ENCODE data around the gene MAPK1. TPM values are rescaled to one million over a fixed set of nuclear protein-coding genes. Genes with fewer than 3 reads are reported as not detected.

MAPK1 gene
- total RNA-seq, 4 donors from 2014 or later: 45.3 to 122 (median 75.2) TPM

- H3K36me3 ChIP-seq: no peaks in the 10 kb centered on the region
- no peaks in the 10 kb centered on the region for H3K9me3 ChIP-seq
- no peaks in the 10 kb centered on the region for H3K4me1 ChIP-seq
- H3K27ac ChIP-seq: no peak overlapping the region
- H3K27me3 ChIP-seq: no peaks in the 10 kb centered on the region
- no peak for DNase-seq
- H3K4me3 ChIP-seq: no peak overlapping the region
- intact Hi-C loops (cut with DNase I; ENCODE audit: low total_unique reads): no loop called here
- no peak for TF ChIP-seq POLR2A (IDR thresholded peaks at IDR 0.05)
- no peak for TF ChIP-seq CTCF (IDR thresholded peaks at IDR 0.05)
Observed at GRCh38 chr22:21758091-21758864, 109.2 kb downstream of the MAPK1 start.

GRCh38 chr22:21755851-21756284, 111.6 kb downstream of the MAPK1 start:
- no peaks in the 10 kb centered on the region for H3K36me3 ChIP-seq
- no peaks in the 10 kb centered on the region for H3K4me1 ChIP-seq
- no peaks in the 10 kb centered on the region for H3K27me3 ChIP-seq
- no peak overlapping the region for H3K27ac ChIP-seq
- no peaks in the 10 kb centered on the region for H3K9me3 ChIP-seq
- no peak overlapping the region for H3K4me3 ChIP-seq
- TF ChIP-seq POLR2A (IDR thresholded peaks at IDR 0.05) (no peak), CTCF (IDR thresholded peaks at IDR 0.05) (no peak)
- intact Hi-C loops (cut with DNase I; ENCODE audit: low total_unique reads): no loop called here
- no peak for DNase-seq

- Histone ChIP-seq H3K9me3 (no peaks in the 10 kb centered on the region), H3K4me3 (no peak overlapping the region), H3K27me3 (no peaks in the 10 kb centered on the region), H3K4me1 (no peaks in the 10 kb centered on the region), H3K36me3 (no peaks in the 10 kb centered on the region), H3K27ac (peak overlapping the region in 1 of 2 donors; percentile 29)
- intact Hi-C loops (cut with DNase I; ENCODE audit: low total_unique reads): no loop called here
- peak in 1 of 2 donors; percentile 31 for DNase-seq
- TF ChIP-seq CTCF (IDR thresholded peaks at IDR 0.05) (no peak), POLR2A (IDR thresholded peaks at IDR 0.05) (no peak)
Observed at GRCh38 chr22:21754523-21754922, 112.9 kb downstream of the MAPK1 start.

- H3K4me1 ChIP-seq: no peaks in the 10 kb centered on the region
- no peaks in the 10 kb centered on the region for H3K27me3 ChIP-seq
- H3K9me3 ChIP-seq: no peaks in the 10 kb centered on the region
- no peak overlapping the region for H3K27ac ChIP-seq
- no peak overlapping the region for H3K4me3 ChIP-seq
- intact Hi-C loops (cut with DNase I; ENCODE audit: low total_unique reads): no loop called here
- no peaks in the 10 kb centered on the region for H3K36me3 ChIP-seq
- DNase-seq: no peak
- TF ChIP-seq POLR2A (IDR thresholded peaks at IDR 0.05) (no peak), CTCF (IDR thresholded peaks at IDR 0.05) (no peak)
Observed at GRCh38 chr22:21753374-21754111, 113.9 kb downstream of the MAPK1 start.

- Histone ChIP-seq H3K4me1 (no peaks in the 10 kb centered on the region), H3K36me3 (no peaks in the 10 kb centered on the region), H3K9me3 (no peaks in the 10 kb centered on the region), H3K27me3 (no peaks in the 10 kb centered on the region), H3K4me3 (no peak overlapping the region), H3K27ac (no peak overlapping the region)
- TF ChIP-seq POLR2A (IDR thresholded peaks at IDR 0.05) (no peak), CTCF (IDR thresholded peaks at IDR 0.05) (no peak)
- intact Hi-C loops (cut with DNase I; ENCODE audit: low total_unique reads): no loop called here
- no peak for DNase-seq
Observed at GRCh38 chr22:21752276-21752675, 115.2 kb downstream of the MAPK1 start.

Data from uterus (tissue), 4 donors.